Stomach (tissue), 4 donors: ENCODE measurements around the gene RFXANK.

Experiments
- EP300 ChIP-seq: sonication (generic); formaldehyde crosslinking; IDR thresholded peaks from one replicate; pipeline ENCODE4 v1.6.1; 2017; ENCODE audit warnings: antibody characterized with exemption
- POLR2AphosphoS5 ChIP-seq, 3 donors: sonication (generic); formaldehyde crosslinking; IDR thresholded peaks; one replicate each; pipeline ENCODE4 v1.6.1; 2016; ENCODE audit warnings: antibody characterized with exemption in 3 of 3

DNA sequence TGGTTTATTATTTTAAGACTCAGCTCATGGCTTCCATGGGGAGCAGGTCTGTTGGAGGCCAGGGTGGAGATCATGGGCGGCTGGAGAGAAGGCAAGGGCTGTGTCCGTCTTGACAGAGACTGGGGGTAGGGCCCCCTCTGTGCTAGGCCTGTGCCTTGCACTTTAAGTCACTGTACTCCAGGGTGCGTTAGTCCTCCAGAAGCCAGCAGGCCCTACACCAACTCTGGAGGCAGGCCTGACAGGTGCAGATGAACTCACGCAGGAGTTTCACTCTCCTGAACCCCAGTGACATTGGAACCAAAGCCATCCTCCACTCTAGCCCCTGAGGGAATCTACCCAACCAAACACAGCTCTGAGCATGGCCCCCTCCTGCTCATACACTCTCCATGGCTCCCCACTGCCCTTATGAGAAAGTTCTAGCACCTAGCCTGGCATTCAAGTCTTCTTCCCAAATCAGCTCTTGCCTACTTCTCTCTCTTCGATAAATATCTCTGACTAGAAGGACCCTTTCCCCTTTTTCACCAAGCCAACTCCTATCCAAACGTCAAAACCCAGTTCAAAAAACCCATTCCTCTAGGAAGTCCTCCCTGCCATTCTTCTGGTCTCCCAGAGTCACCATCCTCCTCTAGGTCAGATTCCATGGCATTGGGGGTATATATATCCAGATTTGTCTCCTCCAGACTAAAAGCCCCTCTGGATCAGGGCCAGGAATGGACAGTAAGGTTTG lies 37.1 kb upstream of the RFXANK start:
- TF ChIP-seq POLR2AphosphoS5 (IDR thresholded peaks at IDR 0.05): no peak
- no peak for TF ChIP-seq EP300
